CD4-positive, alpha-beta T cell treated with Interleukin-15 for 4 hours (primary cell): Measurements from ENCODE around the gene ESYT3.
"Not testable (repeated sequence)": the region's sequence is repeated elsewhere in the genome, so short reads cannot be mapped to it uniquely, and the experiment has no call there.

Experiments used
- DNase-seq: peaks from one replicate; pipeline ENCODE4 v3.0.0-alpha.2; 2020; ENCODE audit warnings: low spot score

The ESYT3 gene

GRCh38 chr3:138492980-138493675 lies 58.7 kb downstream of the ESYT3 start:
- no peak for DNase-seq

- DNase-seq = no peak
Observed at GRCh38 chr3:138493804-138494606, 59.6 kb downstream of the ESYT3 start.

DNA sequence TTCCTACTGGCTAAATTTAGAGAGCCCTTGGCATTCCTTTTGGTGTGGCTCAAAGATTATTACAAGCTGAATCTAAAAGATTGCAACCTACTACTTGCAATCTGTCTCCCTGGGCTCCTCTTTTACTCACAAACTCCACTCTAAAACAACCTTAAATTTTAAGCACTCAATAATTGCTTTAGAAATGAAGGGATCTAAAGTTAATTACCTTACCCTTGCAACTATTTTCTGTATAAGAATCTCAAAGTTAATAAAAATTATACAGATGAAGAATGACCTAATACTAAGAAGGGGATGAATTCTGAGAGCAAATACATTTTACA lies 60.2 kb downstream of the ESYT3 start:
- no peak for DNase-seq

- not testable (repeated sequence) for DNase-seq
Observed at GRCh38 chr3:138495638-138496037, 61.2 kb downstream of the ESYT3 start.

DNA sequence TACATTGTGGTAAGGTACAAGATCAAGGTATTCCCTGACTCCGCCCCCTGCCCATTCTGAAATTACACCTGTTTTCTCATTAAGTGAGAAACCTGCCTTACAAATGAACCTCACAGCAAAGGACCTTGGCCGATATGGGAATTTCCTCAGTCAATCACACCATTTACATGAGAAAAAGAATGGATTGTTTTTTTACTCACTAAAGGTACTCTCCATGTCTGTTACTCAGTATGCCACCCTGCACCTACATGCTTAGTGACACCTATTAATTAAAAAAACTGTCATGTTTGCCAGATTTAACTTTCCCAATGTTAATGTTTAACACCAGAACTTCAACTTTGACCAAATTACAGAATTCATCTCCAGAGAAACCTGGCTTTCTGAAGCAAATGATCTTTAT lies 62.0 kb downstream of the ESYT3 start:
- DNase-seq = no peak

GRCh38 chr3:138497021-138497420 lies 62.6 kb downstream of the ESYT3 start:
- DNase-seq = no peak

DNA sequence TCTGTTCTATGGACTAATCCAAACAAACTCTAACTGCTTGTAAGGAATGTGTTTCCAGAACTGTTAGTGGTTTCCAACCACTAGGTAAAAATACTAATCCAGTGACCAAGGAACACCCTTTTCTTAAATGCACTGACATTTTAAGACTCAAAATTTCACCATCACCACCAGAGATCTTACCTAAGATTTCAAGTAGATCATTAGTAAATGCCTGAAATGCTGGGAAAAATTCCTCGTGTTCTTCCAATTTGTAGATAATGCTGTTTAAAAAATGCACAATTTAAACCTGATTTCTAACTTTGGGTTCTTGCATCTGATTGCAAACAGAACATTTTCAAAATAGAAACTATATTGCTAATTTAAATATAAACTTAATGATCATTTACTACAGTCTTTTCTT lies 63.4 kb downstream of the ESYT3 start:
- DNase-seq = no peak

DNA sequence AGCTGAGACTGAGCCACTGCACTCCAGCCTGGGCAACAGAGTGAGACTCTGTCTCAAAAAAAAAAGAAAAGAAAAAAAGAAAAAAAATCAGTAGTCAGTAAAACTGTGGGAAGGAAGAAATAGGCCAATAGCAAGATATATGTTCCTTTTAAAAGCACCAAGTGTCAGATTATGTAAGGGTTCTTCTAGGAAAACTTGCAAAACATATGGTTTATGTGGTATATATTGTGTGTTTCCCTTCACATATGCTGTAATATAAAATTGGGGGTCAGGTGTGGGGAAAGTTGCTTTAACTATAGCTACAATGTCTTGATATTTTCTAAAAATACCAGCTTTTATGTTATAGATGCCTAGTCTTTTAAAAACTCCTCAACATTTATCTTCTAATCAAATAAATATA lies 64.6 kb downstream of the ESYT3 start:
- DNase-seq = no peak

GRCh38 chr3:138507524-138507923 lies 73.1 kb downstream of the ESYT3 start:
- no peak for DNase-seq

GRCh38 chr3:138509586-138509985 lies 75.2 kb downstream of the ESYT3 start:
- no peak for DNase-seq

GRCh38 chr3:138511945-138512344 lies 77.5 kb downstream of the ESYT3 start:
- no peak for DNase-seq

GRCh38 chr3:138513090-138513843 lies 78.9 kb downstream of the ESYT3 start:
- DNase-seq = no peak

DNA sequence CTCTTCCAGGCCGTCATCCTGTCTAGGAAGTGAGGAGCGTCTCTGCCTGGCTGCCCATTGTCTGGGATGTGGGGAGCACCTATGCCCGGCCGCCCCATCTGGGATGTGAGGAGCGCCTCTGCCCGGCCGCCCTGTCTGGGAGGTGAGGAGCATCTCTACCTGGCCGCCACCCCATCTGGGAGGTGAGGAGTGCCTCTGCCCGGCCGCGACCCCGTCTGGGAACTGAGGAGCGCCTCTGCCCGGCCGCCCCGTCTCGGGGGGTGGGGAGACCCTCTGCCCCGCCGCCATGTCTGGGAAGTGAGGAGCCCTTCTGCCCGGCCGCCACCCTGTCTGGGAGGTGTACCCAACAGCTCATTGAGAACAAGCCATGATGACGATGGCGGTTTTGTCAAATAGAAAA lies 87.0 kb downstream of the ESYT3 start:
- not testable (repeated sequence) for DNase-seq
